DOHH2 (cell line): ENCODE data around the gene CENPM.

Experiments used
- H3F3A ChIP-seq: fragments of 200-600 bp; sonication (generic), shearing (Covaris generic); 2 replicates; pipeline ENCODE4 v1.6.0; 2016; ENCODE audit warnings: antibody characterized with exemption, mild to moderate bottlenecking; ENCODE audit not compliant: control insufficient read depth, insufficient read depth
- H3K27ac ChIP-seq: fragments of 200-600 bp; sonication (generic); 2 replicates; pipeline ENCODE4 v1.5.1; 2014; ENCODE audit warnings: low read depth, mild to moderate bottlenecking, low read length, moderate library complexity
- H3K27me3 ChIP-seq: fragments of 200-600 bp; sonication (generic); 2 replicates; pipeline ENCODE4 v1.6.1; 2014; ENCODE audit warnings: mild to moderate bottlenecking, low read length, mixed read lengths; ENCODE audit not compliant: control insufficient read depth
- H3K36me3 ChIP-seq: fragments of 200-600 bp; sonication (generic); 2 replicates; pipeline ENCODE4 v1.6.1; 2014; ENCODE audit warnings: mild to moderate bottlenecking, low read length, moderate library complexity, mixed read lengths; ENCODE audit not compliant: control insufficient read depth
- H3K4me1 ChIP-seq: fragments of 200-600 bp; sonication (generic); 2 replicates; pipeline ENCODE4 v1.6.1; 2014; ENCODE audit warnings: mild to moderate bottlenecking, low read length, mixed read lengths; ENCODE audit not compliant: control insufficient read depth
- H3K4me2 ChIP-seq: fragments of 200-600 bp; sonication (generic); 2 replicates; pipeline ENCODE4 v1.6.0; 2014; ENCODE audit warnings: mild to moderate bottlenecking, low read length, moderate library complexity
- H3K4me3 ChIP-seq: fragments of 200-600 bp; sonication (generic); 2 replicates; pipeline ENCODE4 v1.5.1; 2014; ENCODE audit warnings: mild to moderate bottlenecking, low read length, mixed read lengths
- H3K79me2 ChIP-seq: fragments of 200-600 bp; sonication (generic); 2 replicates; pipeline ENCODE4 v1.6.1; 2014; ENCODE audit warnings: mild to moderate bottlenecking, low read length, mixed read lengths; ENCODE audit not compliant: control insufficient read depth
- H3K9me2 ChIP-seq: fragments of 200-600 bp; sonication (generic); replicated peaks from 2 replicates; pipeline ENCODE4 v1.6.1; 2014; ENCODE audit warnings: mild to moderate bottlenecking, low read length, mixed read lengths; ENCODE audit not compliant: control insufficient read depth
- H3K9me3 ChIP-seq: fragments of 200-600 bp; sonication (generic); 2 replicates; pipeline ENCODE4 v1.6.1; 2014; ENCODE audit warnings: antibody characterized with exemption, low read length, mixed read lengths; ENCODE audit not compliant: control insufficient read depth, insufficient read depth
- H4K20me1 ChIP-seq: fragments of 200-600 bp; sonication (generic); 2 replicates; pipeline ENCODE4 v1.6.0; 2014; ENCODE audit warnings: low read depth, mild to moderate bottlenecking, antibody characterized with exemption, low read length, moderate library complexity; ENCODE audit not compliant: control insufficient read depth, insufficient read depth
- EZH2phosphoT487 ChIP-seq: fragments of 200-600 bp; sonication (generic); IDR thresholded peaks from 2 replicates; pipeline ENCODE4 v1.6.1; 2017; ENCODE audit warnings: borderline replicate concordance, mild to moderate bottlenecking, antibody characterized with exemption, low read length, moderate library complexity, mixed read lengths
- TF ChIP-seq, protein P1 (sequence below): fragments of 200-600 bp; sonication (generic); IDR thresholded peaks from one replicate; pipeline ENCODE4 v1.5.1; 2014; ENCODE audit warnings: antibody characterized with exemption, mild to moderate bottlenecking, low read depth, low read length; ENCODE audit not compliant: poor library complexity, severe bottlenecking

The CENPM gene

DNA sequence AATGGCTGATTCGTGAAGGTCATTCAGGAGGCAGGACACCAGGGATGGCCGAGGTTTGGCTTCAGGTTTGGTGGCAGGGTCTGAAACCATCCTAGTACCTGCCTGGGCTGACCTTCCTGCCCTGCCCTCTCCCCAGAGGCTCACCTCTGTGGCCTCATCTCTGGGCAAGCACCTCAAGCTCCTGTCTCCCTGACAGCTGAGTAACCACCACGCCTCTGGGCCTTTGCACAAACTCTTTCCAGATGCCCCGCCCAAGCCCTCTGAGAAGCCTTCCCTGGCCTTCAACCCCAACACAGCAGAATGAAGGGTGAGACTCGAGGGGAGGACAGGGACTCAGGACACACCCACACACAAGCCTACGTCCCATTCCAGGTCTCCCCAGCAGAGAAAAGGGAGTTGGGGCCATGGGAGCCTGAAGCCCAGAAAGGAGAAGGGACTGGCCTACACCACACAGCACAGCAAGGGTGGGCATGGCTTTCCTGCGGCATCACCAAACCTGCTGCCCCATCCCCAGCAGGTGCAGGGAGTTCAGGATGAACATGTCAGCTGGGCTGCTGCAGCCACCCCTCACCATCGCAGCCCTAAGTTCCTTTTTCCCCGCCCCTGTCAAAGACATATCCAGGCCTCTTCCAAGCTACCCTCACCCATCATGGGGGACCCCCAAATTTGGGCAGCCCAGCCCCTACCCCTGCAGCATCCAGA is 34.5 kb downstream of the CENPM start:
- TF ChIP-seq, protein P1, sequence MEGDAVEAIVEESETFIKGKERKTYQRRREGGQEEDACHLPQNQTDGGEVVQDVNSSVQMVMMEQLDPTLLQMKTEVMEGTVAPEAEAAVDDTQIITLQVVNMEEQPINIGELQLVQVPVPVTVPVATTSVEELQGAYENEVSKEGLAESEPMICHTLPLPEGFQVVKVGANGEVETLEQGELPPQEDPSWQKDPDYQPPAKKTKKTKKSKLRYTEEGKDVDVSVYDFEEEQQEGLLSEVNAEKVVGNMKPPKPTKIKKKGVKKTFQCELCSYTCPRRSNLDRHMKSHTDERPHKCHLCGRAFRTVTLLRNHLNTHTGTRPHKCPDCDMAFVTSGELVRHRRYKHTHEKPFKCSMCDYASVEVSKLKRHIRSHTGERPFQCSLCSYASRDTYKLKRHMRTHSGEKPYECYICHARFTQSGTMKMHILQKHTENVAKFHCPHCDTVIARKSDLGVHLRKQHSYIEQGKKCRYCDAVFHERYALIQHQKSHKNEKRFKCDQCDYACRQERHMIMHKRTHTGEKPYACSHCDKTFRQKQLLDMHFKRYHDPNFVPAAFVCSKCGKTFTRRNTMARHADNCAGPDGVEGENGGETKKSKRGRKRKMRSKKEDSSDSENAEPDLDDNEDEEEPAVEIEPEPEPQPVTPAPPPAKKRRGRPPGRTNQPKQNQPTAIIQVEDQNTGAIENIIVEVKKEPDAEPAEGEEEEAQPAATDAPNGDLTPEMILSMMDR, result no peak
- no peak; the same call in 1 of the 2 replicates for TF ChIP-seq EZH2phosphoT487
- Histone ChIP-seq H3K9me3 (no peaks in the 10 kb centered on the region), H3K79me2 (no peaks in the 10 kb centered on the region), H3K27ac (no peak overlapping the region), H3K9me2 (no peaks in the 10 kb centered on the region), H3K4me3 (no peak overlapping the region), H3K4me1 (peaks cover 54% of the 10 kb centered on the region), H3K27me3 (peaks cover 83% of the 10 kb centered on the region), H3K4me2 (no peak overlapping the region), H3F3A (peaks cover 3% of the 10 kb centered on the region), H3K36me3 (no peaks in the 10 kb centered on the region; the same call in 1 of the 2 replicates), H4K20me1 (peaks cover 3% of the 10 kb centered on the region; the same call in 1 of the 2 replicates)

DNA sequence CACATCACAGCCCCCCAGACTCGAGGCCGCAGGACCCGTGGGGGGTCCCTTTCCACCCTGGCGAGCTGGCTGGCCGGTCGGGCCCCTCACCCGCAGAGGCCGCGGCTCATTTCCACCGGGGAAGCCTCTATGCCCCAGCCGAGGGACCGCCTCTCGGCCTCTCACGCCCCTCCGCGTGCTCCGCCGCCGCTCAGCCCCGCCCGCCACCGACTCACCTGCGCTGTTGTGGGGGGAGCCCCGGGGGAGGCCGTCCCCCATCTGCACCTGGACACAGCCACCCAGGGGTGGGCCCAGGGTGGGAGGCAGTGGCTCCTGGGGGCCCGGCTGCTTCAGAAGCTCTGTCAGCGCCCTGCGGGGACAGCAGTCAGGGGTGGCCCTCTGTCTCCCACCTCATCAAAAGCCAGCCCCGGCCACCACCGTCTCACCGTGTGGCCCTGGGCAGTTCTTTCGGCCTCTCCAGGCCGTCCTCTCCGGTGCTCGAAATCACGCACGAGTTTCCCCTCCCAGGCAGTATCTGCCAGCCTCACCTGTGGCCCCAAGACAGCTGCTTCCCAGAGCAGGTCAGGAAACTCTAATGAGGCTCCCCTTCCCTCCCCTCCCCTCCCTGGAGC is 35.8 kb downstream of the CENPM start:
- Histone ChIP-seq H3K4me1 (peaks cover 42% of the 10 kb centered on the region), H3K27ac (no peak overlapping the region), H4K20me1 (peaks cover 3% of the 10 kb centered on the region; the same call in 1 of the 2 replicates), H3K79me2 (no peaks in the 10 kb centered on the region), H3K27me3 (peaks cover 69% of the 10 kb centered on the region), H3K9me2 (no peaks in the 10 kb centered on the region), H3K4me3 (peak overlapping the region; percentile 47), H3K36me3 (peaks cover 7% of the 10 kb centered on the region), H3K9me3 (no peaks in the 10 kb centered on the region), H3F3A (peaks cover 4% of the 10 kb centered on the region; the same call in 1 of the 2 replicates), H3K4me2 (peak overlapping the region; percentile 57)
- no peak for TF ChIP-seq EZH2phosphoT487

DNA sequence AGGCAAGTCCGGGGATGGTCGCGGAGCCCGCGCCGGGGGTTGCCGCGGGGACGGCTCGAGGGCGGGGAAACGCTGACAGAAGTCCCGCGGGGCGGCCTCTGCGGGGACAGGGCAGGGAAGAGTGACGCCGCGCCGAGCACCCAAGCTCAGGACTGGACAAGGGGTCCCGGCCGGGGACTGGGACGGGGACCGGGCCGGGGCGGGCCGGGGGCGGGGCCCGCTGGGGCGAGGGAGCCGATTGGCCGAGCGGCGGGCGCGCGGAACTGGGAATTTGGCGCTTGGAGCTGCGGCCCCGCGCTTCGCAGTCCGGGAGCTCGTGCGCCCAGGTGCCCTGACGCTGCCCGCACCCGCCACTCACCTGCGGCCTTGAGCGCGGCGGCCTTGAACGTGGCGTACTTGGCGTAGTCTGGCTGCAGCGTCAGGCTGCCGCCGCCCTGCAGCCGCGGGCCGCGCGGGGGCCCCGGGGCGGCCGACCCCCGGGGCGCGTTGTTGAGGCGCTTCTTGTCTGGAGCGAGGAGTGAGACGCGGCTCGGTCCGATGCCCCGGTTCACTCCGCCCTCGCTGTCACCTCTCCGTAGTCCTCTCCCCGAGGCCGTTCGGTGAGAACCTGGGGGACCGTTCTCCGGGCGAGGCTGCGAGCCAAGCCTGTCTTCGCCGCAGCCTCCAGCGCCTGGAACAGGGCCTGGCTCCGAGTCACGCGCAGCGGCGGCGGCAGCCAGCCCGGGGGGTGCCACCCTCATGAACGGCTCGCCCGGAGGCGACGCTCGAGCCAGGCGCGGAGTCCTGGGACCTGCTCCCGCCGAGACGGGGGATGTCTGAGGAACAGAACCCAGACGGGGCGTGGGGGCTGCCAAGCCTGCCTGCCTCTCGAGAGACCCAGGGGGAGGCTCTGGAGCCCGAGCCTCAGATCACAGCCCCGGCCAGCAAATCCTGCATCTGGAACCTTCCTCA is 36.6 kb downstream of the CENPM start:
- H3K27ac ChIP-seq, result no peak overlapping the region
- TF ChIP-seq, protein P1, result no peak
- TF ChIP-seq EZH2phosphoT487, result peak; percentile 58; the same call in 1 of the 2 replicates

More for the DNA sequence above, 36.6 kb downstream of the CENPM start:
- no peaks in the 10 kb centered on the region for H3K9me3 ChIP-seq
- H3K4me1 ChIP-seq, result peaks cover 34% of the 10 kb centered on the region
- no peaks in the 10 kb centered on the region for H3K79me2 ChIP-seq
- H3K4me2 ChIP-seq, result peak overlapping the region; percentile 57
- peaks cover 5% of the 10 kb centered on the region; the same call in 1 of the 2 replicates for H3F3A ChIP-seq
- peaks cover 62% of the 10 kb centered on the region for H3K27me3 ChIP-seq
- peak overlapping the region; percentile 47 for H3K4me3 ChIP-seq
- no peaks in the 10 kb centered on the region for H3K9me2 ChIP-seq
- peaks cover 14% of the 10 kb centered on the region for H3K36me3 ChIP-seq
- peaks cover under 1% of the 10 kb centered on the region; the same call in 1 of the 2 replicates for H4K20me1 ChIP-seq
